Bone marrow (tissue), 2 donors: ENCODE data around the gene PDZRN4.

Source experiments
- DNase-seq, 2 donors: peaks; one replicate each; lab custom pipeline; 2025; lab: John Stamatoyannopoulos, UW

PDZRN4 gene

DNA sequence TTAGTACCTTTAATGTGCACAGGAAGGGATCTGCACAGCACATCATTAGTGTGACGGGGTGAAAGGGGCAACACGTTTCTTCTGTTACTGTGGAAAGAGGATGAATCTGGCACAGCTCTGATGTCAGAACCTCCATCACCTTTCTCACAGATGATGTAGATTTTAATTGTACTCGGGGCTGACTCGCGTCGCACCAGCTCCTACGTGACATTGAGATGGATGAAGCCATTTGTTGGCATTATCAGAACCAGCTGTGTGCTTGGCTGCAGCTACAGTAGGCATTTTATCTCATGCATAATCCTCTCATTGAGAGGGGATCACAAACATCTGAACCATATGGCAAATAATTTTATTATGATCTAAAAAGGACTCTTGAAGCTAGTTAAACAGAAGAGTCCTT lies 173.6 kb downstream of the PDZRN4 start:
- DNase-seq = no peak

DNA sequence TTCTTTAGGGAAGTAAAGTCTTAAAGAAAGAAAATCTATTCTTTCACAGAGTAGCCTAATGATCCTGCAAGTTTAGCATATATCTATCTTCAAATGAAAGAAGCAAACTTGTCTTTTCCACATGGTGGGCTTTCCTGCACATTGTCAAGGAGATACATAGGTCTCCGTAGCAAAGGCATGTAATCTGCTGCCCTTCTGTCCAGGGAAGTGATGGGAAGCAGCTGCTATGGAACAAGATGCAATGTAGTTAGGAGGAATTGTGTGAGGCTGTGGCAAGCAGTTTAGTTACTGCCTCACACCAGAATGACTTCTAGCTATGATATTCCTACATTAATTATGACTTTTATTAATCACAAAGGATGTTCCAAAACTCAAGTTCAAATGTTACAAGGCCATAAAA lies 174.4 kb downstream of the PDZRN4 start:
- no peak for DNase-seq

- no peak for DNase-seq
Observed at GRCh38 chr12:41362931-41363330, 174.8 kb downstream of the PDZRN4 start.

DNA sequence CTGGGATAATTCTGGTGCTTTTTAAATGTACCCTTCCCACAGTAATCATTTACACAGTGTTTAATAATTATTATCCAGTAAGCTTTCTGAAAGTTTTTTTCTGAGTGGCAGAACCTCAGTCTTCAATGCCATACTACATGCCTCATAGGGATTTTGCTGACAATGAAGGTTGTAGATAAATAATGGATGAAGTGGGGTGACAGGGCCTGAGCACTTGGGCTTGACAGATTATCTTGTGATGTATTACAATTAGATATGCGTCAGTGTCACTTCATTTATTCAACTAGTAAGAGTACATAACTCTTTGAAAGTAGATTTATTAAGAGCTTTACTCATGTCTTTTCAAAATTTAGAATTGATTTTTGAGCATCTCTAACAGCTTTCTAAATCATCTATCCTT lies 176.1 kb downstream of the PDZRN4 start:
- DNase-seq = no peak

DNA sequence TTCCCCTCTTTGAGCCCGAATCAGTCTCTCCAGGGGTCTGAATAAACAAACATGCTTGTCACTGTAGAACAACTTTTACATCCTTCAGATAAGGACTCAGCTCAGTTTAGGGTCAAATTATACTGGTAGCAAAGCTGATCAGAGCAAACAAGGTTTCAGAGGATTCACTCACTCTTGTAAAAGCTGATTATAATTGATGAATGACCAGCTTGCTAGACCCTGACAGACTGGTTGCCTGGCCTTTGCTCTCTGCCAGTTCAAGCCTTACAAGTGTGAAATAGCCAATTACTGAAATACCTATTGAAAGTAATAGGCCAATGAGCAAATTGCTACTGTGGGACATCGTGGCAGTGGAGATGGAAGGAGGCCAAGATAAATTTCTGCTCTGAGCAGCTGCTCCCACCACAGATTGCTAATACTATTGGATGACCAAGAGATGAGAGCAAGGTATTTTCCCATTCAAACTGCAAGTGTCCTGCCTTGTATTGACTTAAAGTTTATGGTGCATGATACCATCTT lies 177.6 kb downstream of the PDZRN4 start:
- DNase-seq = no peak

DNA sequence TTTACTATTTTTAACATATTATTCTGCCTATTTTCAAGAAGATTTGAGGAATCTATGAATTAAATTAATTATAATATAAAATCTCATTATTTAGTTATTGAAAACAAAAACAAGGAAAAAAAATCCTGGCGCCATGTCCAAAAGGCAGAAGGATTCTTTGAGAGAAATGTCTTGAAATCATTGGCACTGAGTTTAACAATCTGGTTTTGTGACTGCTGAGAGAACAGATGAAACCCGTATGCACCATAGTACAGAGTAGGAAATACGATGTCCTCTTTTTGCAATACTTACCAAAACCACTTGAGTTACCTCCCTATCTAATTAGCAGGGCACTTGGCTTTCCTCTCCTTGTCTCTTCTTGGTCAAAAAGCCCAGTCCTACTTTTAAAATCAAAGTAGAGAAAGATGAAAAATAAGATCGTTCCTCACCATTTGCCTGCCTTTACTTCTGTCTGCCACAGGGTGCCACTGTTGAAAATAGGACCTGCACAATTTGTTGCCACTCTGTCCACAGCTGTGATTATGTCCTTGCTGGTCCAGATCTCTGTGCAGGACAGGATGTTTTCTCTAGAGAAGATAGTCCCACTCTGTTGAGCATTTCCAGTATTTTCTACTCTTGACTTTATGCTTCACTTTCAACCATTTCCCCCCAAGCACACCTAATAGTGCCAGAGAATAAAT lies 179.7 kb downstream of the PDZRN4 start:
- DNase-seq = no peak

- no peak for DNase-seq
Observed at GRCh38 chr12:41380878-41381277, 192.8 kb downstream of the PDZRN4 start.

DNA sequence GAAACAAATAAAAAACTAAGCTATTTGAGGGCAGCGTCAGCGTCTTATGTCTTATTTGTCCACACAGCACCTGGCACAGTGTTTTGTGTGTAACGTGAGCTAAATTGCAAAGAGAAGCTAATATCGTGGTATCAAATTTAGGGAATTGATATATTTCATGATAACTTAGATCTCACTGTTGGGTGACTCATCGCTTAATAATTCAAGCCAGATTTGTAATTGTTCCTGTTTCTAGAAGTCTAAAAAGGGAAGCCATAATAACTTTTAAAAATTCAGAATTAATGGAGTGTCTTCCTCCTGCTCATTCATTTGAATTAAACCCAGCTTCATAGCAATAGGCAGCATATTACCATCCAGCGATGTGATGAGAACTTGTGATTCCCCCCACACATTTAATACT lies 214.7 kb downstream of the PDZRN4 start:
- no peak for DNase-seq

DNA sequence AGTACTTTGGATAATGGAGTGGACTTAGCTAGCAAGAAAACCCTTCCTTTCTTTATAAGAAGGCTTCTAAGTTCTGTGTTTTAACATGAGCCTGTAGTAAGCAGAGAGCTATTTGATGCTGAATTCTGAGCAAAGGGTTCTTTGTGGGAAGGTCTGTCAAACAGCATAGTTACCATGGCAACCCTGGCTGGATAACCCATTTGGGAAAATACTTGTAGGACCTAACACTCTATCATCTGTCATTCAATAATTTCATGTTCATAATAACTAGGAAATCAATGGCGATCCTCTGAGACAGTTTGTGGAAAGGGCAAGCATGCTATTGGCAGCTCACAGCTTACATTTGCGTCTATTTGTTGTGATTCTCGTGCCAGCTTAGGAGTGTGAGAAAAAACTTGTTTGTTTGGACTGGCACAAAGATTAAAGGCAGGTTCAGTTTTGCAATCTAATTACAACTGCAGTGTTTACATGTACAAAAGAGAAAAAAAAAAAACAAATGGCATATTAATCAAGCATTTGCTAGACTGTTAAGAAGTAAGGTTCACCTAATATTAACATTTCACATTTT lies 219.2 kb downstream of the PDZRN4 start:
- DNase-seq = no peak

DNA sequence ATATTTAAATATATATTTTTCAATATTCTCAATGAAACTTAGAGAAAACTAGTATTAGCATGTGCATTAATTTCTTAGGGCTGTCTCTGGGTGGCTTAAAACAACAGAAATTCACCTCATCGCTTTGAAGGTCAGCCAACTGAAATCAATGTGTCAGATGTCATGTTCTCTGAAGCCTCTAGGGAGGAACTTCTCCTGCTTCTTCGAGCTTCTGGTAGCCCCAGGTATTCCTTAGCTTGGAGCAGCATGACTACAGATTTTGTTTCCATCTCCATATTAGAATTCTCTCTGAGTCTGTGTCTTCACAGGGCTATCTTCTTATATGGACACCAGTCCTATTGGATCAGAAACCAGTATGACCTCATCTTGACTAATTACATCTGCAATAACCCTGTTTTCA lies 221.5 kb downstream of the PDZRN4 start:
- no peak for DNase-seq

DNA sequence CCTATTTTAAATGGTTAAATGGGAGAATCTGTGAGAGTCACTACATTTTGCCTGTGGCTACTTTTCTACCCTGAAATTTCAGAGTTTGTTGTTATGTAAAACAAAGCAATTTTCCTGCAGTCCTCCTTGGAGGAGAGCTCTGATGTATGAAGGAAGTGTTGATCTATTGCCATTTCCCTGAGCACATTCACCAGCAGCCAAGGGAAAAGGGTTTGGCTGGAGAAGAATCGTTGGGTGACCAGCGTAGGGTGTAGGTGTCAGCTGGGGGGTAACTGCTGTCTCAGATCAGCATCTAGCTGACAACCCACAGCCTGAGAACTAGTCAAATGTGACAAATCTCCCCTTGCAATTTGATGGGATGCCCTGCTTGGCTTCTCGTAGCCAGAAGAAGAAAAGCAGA lies 230.5 kb downstream of the PDZRN4 start:
- DNase-seq = no peak

- DNase-seq = no peak
Observed at GRCh38 chr12:41419131-41419893, 231.2 kb downstream of the PDZRN4 start.

- DNase-seq = no peak
Observed at GRCh38 chr12:41424651-41425050, 236.5 kb downstream of the PDZRN4 start.

GRCh38 chr12:41433460-41433859 lies 245.3 kb downstream of the PDZRN4 start:
- DNase-seq = no peak

DNA sequence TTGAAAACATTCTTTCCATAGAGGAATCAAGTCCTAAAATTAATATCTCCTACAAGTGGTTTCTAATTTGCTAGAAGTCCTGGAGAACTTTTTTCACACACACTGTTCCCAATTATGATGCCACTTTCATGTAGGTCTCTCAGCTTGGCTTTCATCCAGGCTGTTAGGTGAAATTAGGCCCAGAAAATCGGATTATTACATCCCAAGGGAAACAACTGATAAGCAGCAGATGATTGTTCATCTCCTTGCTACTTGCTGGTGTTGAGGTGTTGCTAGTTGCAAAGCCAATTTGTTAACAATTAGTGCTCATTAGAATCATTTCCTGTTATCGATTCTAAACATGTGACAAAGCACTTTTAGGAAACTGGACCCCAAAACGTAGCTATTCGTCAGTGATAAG lies 248.0 kb downstream of the PDZRN4 start:
- DNase-seq = no peak

DNA sequence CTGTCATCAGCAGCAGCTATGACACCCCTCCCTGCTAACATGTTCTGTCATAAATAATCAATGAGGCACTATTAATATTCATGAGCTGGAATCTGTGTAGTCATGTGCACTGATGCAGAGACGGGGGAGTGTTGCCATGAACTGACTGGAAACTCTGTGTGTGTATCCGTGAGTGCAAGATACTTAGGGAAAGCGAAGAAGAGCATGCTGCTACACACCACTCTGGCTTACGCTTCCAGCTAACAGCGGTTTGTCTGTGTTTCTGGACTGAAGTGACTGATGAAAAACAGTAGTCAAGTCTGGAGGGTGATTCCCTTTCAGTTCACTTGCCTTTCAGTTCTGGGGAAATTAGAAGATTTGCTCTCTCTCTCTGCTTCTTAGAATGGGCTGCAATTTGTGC lies 249.4 kb downstream of the PDZRN4 start:
- no peak for DNase-seq

DNA sequence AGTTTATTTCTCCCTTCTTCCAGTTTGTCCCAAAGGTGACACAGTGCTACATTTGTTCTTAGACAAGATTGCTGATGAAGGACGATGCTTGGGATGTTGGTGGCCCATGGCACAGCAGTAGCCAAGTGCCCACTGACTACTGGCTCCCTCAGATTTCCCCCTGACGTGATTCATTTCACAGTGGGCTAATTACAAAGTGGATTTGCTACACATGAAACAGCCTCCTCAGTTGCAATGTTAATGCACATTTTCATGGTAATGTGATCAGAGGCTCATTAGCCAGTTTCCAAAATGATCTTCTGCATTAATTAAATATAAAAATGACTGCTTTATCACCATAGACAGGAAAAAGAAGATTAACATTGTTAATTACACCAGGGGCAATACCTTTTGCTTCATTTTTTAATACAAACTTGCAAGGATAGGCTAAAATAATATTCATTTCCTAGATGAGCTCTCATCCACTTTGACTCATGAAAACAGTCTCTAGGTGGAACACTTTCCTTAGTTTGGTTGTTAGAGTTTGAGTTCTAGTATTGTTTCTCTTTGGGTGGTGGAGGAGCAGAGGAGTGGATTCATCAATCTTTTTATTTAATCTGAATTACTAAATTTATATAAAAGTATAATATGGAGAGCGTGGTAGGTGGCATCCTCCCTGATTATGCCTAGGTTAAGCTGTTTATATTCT lies 250.9 kb downstream of the PDZRN4 start:
- DNase-seq = no peak

DNA sequence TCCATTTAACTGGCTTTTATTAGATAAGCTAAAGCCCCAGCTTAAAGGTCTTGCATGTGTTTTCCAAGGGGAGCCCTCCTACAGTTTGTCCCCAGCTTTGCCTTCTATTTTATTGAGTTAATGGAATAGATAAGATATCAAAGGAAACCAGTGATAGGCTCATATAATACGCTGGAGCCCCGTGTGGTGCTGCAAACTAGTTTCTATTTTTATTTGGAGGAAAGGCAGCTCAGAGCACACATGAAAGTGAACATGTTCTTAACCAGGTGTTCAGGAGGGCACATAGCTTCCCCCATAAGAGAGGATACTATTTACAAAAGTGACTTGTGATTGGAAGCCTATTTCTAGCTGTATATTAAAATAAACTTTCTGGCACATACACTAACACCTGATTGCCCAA lies 251.7 kb downstream of the PDZRN4 start:
- no peak for DNase-seq

- DNase-seq = no peak
Observed at GRCh38 chr12:41441180-41441579, 253.1 kb downstream of the PDZRN4 start.

DNA sequence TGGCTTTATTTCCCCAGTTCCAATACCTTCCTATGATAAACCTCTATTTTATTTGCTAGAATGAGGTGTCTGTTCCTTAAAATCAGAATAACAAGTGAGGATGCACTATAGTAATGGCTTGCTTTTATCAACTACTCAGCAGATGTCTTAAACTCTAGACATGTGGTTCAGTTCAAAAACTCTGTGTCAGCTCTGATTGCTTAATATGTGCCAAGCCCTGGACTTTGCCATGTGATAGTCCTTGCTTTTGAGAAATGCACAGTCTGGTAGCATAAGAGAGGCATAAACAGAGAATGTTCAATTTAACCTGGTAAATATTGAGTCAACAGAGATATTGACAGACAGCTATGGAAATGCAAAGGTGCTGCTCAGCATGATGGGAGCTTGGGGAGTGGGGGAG lies 254.8 kb downstream of the PDZRN4 start:
- DNase-seq = no peak

GRCh38 chr12:41443690-41444089 lies 255.6 kb downstream of the PDZRN4 start:
- DNase-seq = no peak

DNA sequence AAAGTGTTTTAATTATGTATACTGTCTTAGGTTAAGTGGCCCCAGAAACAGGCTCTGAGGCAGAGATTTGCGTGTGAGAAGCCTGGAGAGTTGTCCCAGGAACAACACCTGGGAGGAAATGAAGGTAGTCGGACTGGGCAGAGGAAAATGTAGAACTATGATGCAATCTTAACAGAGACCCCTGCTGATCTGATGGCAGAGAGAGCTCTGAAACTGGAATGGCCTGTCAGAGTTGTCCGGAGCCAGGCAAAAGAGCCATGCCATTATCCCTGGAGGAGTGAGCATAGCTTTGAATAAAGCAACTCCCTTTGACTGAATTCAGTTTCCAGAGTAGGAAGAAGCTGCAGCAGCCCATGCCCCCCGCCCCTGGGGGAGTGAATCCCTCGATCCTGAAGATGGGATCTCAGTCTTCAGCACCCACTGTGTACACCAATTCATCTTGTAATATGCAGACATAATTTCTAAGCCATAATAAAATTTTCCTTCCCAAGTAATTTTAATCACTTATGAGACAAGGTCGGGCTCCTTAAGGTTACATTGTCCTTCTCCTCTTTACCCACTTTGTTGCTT lies 264.8 kb downstream of the PDZRN4 start:
- no peak for DNase-seq
